SK-N-SH treated with all-trans-retinoic acid at 6 μM for 48 hours (cell line): ENCODE results near the gene CRMP1.

ENCODE experiments used
- BACH2 ChIP-seq: fragments of 250-450 bp; sonication (Bioruptor Pico); IDR thresholded peaks from 2 replicates; pipeline ENCODE4 v1.9.0; 2021; ENCODE audit warnings: mild to moderate bottlenecking, borderline replicate concordance
- GLIS3 ChIP-seq: fragments of 250-450 bp; sonication (Bioruptor Pico); IDR thresholded peaks from 2 replicates; pipeline ENCODE4 v1.5.0; 2020; ENCODE audit warnings: mild to moderate bottlenecking, moderate library complexity
- ISL1 ChIP-seq: fragments of 250-450 bp; sonication (Bioruptor Pico); IDR thresholded peaks from 2 replicates; pipeline ENCODE4 v2.1.2; 2022; ENCODE audit warnings: mild to moderate bottlenecking, moderate library complexity
- OSR1 ChIP-seq: fragments of 250-450 bp; sonication (Bioruptor Pico); IDR thresholded peaks from 2 replicates; pipeline ENCODE4 v1.8.0; 2022; ENCODE audit warnings: moderate library complexity, mild to moderate bottlenecking, inconsistent platforms
- PATZ1 ChIP-seq: fragments of 250-450 bp; sonication (Bioruptor Pico); IDR thresholded peaks from 2 replicates; pipeline ENCODE4 v1.8.0; 2020; ENCODE audit warnings: mild to moderate bottlenecking, moderate library complexity, borderline replicate concordance
- POU6F1 ChIP-seq: fragments of 250-450 bp; sonication (Bioruptor Pico); IDR thresholded peaks from 2 replicates; pipeline ENCODE4 v1.8.0; 2021; ENCODE audit warnings: low read depth, mild to moderate bottlenecking, moderate library complexity, borderline replicate concordance
- RARB ChIP-seq: fragments of 250-450 bp; sonication (Bioruptor Pico); IDR thresholded peaks from 2 replicates; pipeline ENCODE4 v1.8.0; 2021; ENCODE audit warnings: mild to moderate bottlenecking, moderate library complexity
- ZFP30 ChIP-seq: fragments of 450-650 bp; formaldehyde crosslinking; IDR thresholded peaks from 2 replicates; pipeline ENCODE4 v1.5.0; 2022; ENCODE audit warnings: mild to moderate bottlenecking, moderate library complexity
- ZNF70 ChIP-seq: fragments of 450-650 bp; formaldehyde crosslinking; IDR thresholded peaks from 2 replicates; pipeline ENCODE4 v1.5.0; 2020; ENCODE audit warnings: mild to moderate bottlenecking, moderate library complexity
- ZNF8 ChIP-seq: fragments of 450-650 bp; formaldehyde crosslinking; IDR thresholded peaks from 2 replicates; pipeline ENCODE4 v1.5.0; 2020; ENCODE audit warnings: mild to moderate bottlenecking, moderate library complexity
- TF ChIP-seq, protein P1 (sequence below): fragments of 250-450 bp; sonication (Bioruptor Pico); IDR thresholded peaks from 2 replicates; pipeline ENCODE4 v1.5.1; 2020; ENCODE audit warnings: low read depth, mild to moderate bottlenecking, moderate library complexity
- TF ChIP-seq, protein P2 (sequence below): fragments of 250-450 bp; sonication (Bioruptor Pico); IDR thresholded peaks from 2 replicates; pipeline ENCODE4 v1.5.0; 2020; ENCODE audit warnings: mild to moderate bottlenecking, moderate library complexity

GRCh38 chr4:5882947-5883346, 9.9 kb downstream of the CRMP1 start:
- TF ChIP-seq ZFP30 (CRISPR knock-in tag) (no peak), GLIS3 (CRISPR knock-in tag) (no peak), POU6F1 (CRISPR knock-in tag) (no peak), ISL1 (CRISPR knock-in tag) (no peak), ZNF70 (no peak), ZNF8 (CRISPR knock-in tag) (no peak), RARB (CRISPR knock-in tag) (no peak), OSR1 (CRISPR knock-in tag) (no peak), PATZ1 (CRISPR knock-in tag) (no peak), BACH2 (CRISPR knock-in tag) (no peak)
- TF ChIP-seq, protein P1, sequence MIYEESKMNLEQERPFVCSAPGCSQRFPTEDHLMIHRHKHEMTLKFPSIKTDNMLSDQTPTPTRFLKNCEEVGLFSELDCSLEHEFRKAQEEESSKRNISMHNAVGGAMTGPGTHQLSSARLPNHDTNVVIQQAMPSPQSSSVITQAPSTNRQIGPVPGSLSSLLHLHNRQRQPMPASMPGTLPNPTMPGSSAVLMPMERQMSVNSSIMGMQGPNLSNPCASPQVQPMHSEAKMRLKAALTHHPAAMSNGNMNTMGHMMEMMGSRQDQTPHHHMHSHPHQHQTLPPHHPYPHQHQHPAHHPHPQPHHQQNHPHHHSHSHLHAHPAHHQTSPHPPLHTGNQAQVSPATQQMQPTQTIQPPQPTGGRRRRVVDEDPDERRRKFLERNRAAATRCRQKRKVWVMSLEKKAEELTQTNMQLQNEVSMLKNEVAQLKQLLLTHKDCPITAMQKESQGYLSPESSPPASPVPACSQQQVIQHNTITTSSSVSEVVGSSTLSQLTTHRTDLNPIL = no peak
- TF ChIP-seq, protein P2, sequence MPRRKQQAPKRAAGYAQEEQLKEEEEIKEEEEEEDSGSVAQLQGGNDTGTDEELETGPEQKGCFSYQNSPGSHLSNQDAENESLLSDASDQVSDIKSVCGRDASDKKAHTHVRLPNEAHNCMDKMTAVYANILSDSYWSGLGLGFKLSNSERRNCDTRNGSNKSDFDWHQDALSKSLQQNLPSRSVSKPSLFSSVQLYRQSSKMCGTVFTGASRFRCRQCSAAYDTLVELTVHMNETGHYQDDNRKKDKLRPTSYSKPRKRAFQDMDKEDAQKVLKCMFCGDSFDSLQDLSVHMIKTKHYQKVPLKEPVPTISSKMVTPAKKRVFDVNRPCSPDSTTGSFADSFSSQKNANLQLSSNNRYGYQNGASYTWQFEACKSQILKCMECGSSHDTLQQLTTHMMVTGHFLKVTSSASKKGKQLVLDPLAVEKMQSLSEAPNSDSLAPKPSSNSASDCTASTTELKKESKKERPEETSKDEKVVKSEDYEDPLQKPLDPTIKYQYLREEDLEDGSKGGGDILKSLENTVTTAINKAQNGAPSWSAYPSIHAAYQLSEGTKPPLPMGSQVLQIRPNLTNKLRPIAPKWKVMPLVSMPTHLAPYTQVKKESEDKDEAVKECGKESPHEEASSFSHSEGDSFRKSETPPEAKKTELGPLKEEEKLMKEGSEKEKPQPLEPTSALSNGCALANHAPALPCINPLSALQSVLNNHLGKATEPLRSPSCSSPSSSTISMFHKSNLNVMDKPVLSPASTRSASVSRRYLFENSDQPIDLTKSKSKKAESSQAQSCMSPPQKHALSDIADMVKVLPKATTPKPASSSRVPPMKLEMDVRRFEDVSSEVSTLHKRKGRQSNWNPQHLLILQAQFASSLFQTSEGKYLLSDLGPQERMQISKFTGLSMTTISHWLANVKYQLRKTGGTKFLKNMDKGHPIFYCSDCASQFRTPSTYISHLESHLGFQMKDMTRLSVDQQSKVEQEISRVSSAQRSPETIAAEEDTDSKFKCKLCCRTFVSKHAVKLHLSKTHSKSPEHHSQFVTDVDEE (CRISPR knock-in tag) = no peak
